ENCODE measurements around the gene HOXC12.

GRCh38 chr12:53931844-53932581 lies 22.7 kb upstream of the HOXC12 start:
- TF ChIP-seq EP300 (IDR thresholded peaks at IDR 0.05) = no peak
- TF ChIP-seq CTCF (IDR thresholded peaks at IDR 0.05) = no peak
- no peak for TF ChIP-seq POLR2AphosphoS5 (IDR thresholded peaks at IDR 0.05)
- no peak for TF ChIP-seq POLR2A (IDR thresholded peaks at IDR 0.05)

All from suprapubic skin (tissue), 4 donors.